Hippocampal formation (tissue), 2 donors: Measurements from ENCODE around the gene PARD6G.
"Not testable (repeated sequence)": the region's sequence is repeated elsewhere in the genome, so short reads cannot be mapped to it uniquely, and the experiment has no call there.

Experiments
- DNase-seq, 2 donors: peaks; one replicate each; lab custom pipeline; 2025; lab: John Stamatoyannopoulos, UW

Gene PARD6G

GRCh38 chr18:80171054-80171872 lies 76.1 kb downstream of the PARD6G start:
- DNase-seq: peak in 1 of 2 donors; percentile 47

GRCh38 chr18:80170395-80171053 lies 76.8 kb downstream of the PARD6G start:
- no peak for DNase-seq

DNA sequence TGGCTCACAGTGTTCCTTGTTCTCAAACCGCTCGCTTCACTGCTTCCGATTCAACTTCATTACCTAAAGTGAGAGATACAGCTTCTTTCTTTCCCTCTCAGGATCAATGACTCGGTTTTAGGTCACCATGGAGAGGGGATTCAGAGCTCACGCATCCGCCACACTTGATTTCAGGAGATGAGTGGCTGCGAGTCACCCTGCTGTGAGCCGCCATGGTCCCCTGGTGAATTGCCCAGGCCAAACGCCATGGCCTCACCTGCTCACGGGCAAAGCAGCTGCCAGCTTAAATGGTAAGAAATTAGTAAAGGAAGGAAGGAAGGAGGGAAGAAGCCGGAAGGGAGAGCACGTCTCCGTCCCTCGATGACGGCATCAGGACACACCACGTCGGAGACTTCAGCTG lies 77.7 kb downstream of the PARD6G start:
- no peak for DNase-seq

DNA sequence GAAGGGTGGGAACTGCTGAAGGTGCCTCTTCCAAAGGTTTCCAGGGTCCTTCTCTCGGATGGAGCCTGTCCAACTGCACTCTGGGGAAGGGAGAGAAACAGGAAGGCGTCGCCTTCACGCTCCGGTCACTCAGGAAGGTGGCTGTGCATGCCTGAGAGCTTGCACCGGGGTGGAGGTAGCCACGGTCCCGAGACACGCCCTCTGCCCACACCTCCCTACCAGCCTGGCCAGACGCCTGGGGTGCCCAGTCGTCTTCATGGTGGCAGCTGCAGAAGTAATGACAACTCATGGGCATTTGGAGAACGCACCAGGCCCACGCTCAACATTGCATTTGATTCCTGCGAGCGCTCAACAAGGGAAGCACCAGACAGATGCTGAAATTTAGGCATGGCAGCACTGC lies 78.3 kb downstream of the PARD6G start:
- no peak for DNase-seq

DNA sequence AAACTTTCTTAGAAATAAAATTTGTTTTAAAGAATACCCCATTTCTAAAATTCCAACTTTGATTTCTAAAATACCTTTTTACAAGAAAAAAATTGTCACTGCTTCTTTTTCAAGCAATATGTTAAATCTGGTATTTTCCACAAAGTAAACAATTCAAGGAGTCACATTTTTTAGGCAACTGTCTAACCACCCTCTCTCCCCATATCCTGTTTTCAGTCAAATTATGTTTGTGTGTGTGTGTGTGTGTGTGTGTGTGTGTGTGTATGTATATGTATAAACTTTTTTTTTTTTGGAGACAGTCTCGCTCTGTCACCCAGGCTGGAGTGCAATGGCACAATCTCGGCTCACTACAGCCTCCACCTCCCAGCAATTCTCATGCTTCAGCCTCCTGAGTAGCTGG lies 79.0 kb downstream of the PARD6G start:
- DNase-seq: no peak

DNA sequence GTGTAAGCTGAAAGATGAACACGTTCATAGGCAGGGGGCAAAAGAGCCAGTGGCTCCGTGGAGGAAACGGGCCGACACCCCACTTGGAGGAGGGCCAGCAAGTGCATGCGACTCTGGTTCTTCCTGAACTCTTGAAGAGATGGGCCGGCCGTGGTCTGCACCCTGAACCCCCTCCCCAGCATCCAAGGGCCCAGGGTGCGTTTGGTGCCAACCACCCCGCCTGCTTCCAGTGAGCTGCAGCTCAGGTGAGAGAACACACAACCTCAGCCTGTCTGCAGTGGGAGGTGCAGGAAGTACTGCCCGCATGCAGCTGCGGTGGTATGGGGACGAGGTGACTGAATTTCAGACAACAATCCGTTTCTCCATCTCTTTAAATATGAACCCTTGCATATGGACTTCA lies 79.4 kb downstream of the PARD6G start:
- DNase-seq: no peak

DNA sequence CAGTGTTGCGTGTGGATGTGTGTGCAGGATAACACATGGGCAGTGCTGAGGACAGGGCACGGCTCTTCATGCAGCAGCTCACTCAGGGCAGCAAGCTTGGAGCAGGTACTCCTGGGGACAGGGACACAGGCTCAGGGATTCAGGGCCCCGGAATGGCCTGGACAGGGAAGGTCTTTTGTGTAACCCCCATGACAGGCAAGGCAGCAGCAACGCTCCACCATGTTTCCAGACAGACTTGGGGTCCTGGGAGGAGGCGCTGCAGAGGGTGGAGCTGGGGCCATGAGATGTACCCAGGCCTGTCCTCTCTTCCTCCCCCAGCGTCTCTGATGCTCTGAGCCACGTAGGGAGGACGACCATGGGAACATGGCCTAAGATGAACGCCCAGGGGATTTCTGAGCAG lies 80.0 kb downstream of the PARD6G start:
- no peak for DNase-seq

GRCh38 chr18:80166725-80167124 lies 80.6 kb downstream of the PARD6G start:
- no peak for DNase-seq

DNA sequence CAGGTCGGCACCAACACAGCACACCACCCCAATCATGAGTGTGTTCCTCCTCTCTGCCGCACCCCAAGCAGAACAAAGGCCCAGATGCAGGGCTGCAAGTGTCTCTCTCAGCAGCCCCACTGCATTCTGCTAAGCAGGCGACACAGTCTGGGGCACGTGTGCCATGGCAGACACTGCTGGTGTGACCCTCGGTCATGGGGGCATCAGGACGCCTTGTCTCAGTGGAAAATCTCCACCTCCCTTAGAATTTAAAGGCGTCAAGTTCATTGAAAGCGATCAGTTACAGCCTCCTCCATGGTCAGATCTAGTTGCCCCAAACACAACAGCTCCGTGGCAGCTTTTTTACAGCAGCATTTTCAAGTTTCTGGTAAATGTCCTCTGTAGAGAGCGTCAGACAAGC lies 81.1 kb downstream of the PARD6G start:
- DNase-seq: no peak

DNA sequence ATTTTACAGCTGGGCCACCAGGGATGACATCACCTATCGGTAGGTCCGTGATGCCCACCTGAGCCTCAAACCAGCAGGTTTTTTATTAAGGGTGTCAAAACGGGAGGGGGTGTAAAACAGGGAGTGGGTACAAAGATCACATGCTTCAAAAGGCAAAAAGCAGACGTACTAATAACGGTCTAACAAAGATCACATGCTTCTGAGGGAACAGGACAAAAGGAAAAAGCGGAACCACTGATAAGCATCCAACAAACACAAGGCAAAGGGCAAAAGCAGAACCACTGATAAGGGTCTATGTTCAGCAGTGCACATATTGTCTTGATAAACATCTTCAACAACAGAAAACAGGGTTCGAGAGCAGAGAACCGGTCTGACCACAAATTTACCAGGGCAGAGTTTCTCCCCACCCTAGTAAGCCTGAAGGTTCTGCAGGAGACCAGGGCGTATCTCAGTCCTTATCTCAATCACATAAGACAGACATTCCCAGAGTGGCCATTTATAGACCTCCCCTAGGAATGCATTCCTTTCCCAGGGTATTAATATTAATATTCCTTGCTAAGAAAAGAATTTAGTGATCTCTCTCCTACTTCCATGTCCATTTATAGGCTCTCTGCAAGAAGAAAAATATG lies 82.5 kb downstream of the PARD6G start:
- DNase-seq: not testable (repeated sequence)

- no peak for DNase-seq
Observed at GRCh38 chr18:80163183-80163582, 84.1 kb downstream of the PARD6G start.

- DNase-seq: no peak
Observed at GRCh38 chr18:80161781-80162417, 85.4 kb downstream of the PARD6G start.

- DNase-seq: no peak
Observed at GRCh38 chr18:80159713-80160636, 87.3 kb downstream of the PARD6G start.

GRCh38 chr18:80158365-80158764 lies 88.9 kb downstream of the PARD6G start:
- no peak for DNase-seq

- peak; percentile 53 to 58 for DNase-seq
Observed at GRCh38 chr18:80157708-80158343, 89.5 kb downstream of the PARD6G start.

- no peak for DNase-seq
Observed at GRCh38 chr18:80154293-80154692, 93.0 kb downstream of the PARD6G start.

- no peak for DNase-seq
Observed at GRCh38 chr18:80149667-80150066, 97.6 kb downstream of the PARD6G start.

- DNase-seq: no peak
Observed at GRCh38 chr18:80148326-80149199, 98.8 kb downstream of the PARD6G start.

DNA sequence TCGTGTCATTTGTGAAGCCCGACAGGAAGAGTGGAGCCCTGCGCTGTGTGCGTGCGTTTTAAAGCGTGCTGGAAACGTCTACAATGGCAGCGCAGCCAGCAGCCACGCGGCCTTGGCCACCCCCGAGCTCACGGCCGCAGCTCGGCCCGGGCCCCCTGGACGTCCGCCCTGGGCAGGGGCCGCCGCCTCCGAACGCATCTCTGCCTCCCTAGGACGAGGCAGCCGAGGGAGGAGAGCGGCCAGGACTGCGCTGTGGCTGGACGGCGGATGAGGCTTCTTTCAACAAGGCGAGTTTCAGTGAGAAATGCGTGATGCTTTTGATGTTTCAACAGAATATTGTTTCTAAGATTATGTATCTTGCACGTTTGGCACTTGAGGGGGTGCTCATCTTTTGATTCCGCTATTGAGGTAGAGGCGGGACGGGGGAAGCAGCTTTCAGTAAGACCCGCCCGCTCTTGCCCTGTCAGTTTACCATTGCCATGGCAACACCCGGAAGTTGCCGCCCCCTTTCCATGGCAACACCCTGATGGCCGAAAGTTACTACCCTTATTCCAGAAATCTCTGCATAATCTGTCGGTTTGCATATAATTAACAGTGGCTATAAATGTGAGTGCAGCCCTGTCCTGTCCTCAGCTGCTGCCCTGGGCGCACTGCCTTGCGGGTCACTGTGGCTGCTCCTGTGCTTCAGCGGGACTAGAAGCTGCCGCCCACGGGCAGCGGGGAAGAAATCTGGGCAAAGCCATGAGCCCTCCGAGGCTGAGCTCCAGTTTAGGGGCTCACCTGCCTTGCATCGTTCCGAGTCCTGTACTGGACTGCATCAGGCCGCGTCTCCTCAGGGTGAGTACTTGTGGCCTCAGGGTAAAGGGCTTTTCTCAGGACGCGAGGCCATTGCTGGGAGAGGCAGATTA lies 99.6 kb downstream of the PARD6G start:
- peak; percentile 83 to 84 for DNase-seq
